ENCODE measurements around the gene SFR1.

DNA sequence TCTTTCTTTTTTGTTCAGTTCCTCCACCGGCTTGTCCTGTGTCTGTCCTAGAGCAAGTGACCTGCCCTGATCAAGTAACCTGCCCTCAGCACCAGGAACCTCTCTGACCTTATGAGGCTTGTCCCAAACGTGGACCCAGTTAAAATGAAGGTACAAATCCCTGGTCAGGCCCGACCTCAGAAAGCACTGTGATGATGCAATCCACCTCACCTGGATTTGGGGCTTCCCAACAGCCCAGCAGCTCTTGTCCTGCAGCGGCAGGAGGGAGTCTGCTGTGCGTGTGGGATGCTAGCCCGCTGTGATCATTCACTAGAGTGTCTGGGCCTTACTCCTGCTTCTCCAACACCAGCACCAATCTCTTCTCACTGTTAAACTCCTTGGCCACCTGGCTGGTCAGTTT lies 47.5 kb upstream of the SFR1 start:
- TF ChIP-seq, protein P1, sequence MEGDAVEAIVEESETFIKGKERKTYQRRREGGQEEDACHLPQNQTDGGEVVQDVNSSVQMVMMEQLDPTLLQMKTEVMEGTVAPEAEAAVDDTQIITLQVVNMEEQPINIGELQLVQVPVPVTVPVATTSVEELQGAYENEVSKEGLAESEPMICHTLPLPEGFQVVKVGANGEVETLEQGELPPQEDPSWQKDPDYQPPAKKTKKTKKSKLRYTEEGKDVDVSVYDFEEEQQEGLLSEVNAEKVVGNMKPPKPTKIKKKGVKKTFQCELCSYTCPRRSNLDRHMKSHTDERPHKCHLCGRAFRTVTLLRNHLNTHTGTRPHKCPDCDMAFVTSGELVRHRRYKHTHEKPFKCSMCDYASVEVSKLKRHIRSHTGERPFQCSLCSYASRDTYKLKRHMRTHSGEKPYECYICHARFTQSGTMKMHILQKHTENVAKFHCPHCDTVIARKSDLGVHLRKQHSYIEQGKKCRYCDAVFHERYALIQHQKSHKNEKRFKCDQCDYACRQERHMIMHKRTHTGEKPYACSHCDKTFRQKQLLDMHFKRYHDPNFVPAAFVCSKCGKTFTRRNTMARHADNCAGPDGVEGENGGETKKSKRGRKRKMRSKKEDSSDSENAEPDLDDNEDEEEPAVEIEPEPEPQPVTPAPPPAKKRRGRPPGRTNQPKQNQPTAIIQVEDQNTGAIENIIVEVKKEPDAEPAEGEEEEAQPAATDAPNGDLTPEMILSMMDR (IDR thresholded peaks at IDR 0.05; ENCODE audit: low read depth, low read length, missing input control): no peak
- TF ChIP-seq REST (IDR thresholded peaks at IDR 0.05): no peak
- TF ChIP-seq TAF1 (conservative IDR thresholded peaks at IDR 0.05): no peak
